ENCODE data around the gene CLASP2.
A peak's percentile ranks its signal among the peaks of the same experiment; 100 is the strongest.
"Not testable (repeated sequence)": the region's sequence is repeated elsewhere in the genome, so short reads cannot be mapped to it uniquely, and the experiment has no call there.

CLASP2 gene

DNA sequence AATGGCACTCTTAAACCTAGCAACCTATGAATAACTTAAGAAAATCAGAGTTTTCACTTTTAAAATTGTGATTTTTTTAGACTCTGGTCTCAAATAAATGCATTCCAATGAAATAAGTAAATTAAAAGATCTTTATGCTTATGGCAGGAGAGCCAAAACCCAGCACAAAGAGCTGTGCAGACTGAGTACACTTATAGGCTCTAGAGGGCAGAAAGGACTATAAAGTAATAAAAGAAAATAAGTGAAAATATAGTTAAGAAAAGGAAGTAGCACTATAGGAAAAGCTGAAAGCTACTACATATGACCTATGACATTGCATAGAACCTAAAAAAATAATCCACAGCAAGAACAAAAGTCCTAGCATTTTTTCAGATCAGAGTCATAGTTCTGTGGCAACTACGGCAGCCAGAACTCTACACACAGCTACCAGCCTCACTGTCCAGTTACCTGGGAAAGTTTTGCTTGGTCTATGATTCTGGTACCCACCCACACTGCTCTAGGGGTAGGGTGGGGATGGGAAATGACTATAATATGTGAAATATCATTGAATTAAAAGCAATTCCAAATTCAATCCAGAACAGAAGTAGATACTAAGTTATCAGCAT is 30.5 kb downstream of the CLASP2 start:
- DNase-seq (ENCODE audit: low spot score), result no peak

DNA sequence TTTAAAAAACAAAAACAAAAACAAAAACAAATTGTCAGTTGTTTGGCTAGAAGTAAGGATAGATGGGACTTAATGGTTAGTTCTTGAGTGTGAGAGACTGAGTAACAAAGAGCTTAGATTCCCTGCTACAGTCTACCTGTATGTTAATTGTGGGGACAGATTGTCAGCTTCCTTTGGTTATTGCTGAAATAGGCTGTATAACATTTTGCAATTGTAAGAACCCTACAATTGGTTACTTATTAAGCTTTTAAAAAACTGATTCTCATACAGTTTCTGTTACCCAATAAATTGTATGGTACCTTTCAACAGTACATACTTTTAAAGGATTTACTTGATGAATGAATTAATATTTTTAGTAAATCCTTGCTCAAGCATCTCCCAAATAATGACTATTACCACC is 35.3 kb downstream of the CLASP2 start:
- no peak for DNase-seq (ENCODE audit: low spot score)

DNA sequence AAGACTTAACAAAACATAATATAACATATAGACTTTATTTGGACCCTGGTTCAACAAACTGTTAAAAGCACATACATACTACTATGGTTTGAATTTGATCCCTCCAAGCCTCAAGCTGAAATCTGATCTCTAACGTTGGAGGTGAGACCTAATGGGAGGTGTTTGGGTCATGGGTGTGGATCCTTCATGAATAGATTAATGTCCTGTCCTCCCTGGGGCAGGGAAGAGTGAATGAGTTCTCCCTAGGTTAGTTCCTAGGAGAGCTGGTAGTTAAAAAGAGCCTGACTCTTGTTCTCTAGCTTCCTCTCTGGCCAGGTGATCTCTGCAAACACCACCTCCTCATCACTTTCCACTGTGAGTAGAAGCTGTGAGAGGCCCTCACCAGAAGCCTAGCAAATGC is 36.4 kb downstream of the CLASP2 start:
- no peak for DNase-seq (ENCODE audit: low spot score)

DNA sequence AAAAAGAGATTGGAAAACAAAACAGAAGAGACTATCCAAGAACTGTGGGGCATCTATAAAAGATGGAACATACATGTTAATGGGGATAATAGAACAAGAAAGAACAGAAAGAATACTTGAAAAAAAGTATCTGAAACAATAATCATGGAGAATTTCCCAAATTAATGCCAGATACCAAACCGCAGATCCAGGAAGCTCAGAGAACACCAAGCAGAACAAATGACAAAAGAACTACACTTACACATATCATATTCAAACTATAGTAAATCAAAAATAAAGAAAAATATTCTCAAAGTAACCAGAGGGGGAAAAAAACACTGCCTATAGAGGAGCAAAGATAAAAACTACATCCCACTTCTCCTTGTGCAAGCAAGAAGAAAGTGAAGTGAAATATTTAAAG is 40.0 kb downstream of the CLASP2 start:
- DNase-seq (ENCODE audit: low spot score), result no peak

DNA sequence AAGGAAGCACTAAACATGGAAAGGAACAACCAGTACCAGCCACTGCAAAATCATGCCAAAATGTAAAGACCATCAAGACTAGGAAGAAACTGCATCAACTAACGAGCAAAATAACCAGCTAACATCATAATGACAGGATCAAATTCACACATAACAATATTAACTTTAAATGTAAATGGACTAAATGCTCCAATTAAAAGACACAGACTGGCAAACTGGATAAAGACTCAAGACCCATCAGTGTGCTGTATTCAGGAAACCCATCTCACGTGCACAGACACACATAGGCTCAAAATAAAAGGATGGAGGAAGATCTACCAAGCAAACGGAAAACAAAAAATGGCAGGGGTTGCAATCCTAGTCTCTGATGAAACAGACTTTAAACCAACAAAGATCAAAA is 44.6 kb downstream of the CLASP2 start:
- DNase-seq (ENCODE audit: low spot score), result not testable (repeated sequence)

DNA sequence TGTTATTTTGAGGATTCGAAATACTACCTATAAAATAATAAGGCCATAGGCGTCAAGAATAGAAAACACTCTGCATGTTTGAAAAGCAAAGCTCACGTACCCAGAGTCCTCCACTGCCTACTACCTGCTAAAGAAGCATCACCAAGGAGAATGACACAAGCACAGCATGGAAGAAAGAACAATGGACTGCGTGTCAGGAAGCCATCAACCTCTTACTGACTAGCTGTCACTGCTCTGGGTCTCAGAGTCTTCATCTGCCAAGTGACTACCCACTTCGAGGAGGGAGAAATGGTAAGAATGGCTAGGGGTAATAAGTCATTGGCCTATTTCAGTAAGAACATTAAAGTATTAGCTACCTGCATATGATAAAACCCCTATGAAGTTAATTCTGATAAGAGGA is 49.4 kb downstream of the CLASP2 start:
- no peak for DNase-seq (ENCODE audit: low spot score)

DNA sequence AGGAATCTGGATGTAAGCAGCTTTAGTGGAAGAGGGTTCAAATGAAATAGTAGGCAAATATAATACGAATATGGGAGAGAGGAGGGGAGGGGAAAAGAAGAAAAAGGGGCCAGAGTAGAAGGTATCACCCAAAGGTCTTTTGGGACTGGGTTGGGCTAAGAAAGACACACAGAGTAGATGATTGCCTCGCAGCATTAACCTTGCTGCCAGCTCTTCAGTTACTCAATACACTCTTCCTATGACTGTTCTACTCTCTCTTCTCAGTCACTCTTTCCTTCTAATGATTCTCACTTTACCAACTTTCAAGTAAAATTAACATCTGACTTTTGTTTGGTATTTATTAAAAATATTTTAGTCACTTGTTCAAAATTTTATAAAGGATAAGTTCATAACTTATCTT is 52.8 kb downstream of the CLASP2 start:
- no peak for DNase-seq (ENCODE audit: low spot score)

DNA sequence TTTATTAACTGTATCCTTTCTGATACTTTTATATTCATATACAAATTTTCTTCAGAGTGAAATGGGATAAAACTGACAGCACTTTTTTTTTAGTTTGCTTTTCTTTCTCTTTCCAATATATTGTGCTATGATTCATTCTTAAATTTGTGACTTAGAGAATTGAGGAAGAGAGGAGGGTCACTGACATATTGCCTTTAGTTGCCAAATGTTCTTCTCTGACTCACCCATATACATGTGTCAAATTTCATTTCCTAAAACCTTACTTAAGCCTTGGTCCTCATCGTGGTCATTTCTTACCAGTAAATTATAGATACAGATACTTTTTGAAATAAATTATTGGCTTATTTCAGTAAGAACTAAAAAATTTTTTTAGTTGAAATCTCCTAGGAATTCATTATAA is 53.9 kb downstream of the CLASP2 start:
- no peak for DNase-seq (ENCODE audit: low spot score)

DNA sequence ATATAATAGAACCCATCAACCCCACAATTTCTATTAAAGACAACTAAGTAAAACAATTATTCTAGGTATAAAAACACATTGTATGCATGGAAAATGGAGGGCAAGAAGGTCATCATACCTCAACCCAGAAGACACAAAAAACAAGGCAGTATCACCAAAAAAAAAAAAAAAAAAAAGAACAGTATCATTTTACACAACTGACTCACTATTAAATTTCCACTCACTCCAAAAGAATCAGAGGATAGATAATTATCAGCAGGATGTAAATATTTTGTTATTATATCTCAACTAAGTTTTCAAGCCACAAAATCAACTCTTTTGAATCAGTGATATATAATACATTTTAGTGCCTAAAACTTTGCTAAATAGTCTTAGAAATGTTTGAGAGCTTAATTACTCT is 55.0 kb downstream of the CLASP2 start:
- DNase-seq (ENCODE audit: low spot score), result no peak

DNA sequence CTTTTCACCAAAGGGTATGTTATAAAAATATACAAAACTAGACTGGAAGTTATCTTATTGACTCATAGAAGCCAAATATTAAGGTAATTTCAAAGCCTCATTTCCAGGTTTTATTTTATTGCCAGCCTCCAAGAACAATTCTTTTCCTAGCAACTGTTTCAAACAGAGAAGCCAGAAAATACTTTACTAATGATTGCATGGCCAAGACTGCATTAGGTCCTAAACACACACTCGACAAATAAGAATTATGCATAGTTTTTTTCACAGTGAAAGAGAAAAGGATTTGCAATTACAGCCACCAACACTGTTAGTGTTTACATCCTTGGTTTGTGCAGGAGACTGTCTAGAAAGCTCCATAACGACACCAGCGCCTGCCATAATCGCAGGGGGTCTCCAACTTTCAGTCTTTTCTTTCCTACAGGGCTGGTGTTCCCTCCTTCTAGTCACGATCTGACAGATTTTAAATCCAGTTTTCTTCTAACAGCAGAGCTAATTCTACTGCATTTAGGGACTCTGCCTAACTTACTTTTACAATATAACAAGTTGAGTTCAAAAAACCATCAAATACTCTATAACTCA is 58.1 kb downstream of the CLASP2 start:
- DNase-seq (ENCODE audit: low spot score), result no peak

DNA sequence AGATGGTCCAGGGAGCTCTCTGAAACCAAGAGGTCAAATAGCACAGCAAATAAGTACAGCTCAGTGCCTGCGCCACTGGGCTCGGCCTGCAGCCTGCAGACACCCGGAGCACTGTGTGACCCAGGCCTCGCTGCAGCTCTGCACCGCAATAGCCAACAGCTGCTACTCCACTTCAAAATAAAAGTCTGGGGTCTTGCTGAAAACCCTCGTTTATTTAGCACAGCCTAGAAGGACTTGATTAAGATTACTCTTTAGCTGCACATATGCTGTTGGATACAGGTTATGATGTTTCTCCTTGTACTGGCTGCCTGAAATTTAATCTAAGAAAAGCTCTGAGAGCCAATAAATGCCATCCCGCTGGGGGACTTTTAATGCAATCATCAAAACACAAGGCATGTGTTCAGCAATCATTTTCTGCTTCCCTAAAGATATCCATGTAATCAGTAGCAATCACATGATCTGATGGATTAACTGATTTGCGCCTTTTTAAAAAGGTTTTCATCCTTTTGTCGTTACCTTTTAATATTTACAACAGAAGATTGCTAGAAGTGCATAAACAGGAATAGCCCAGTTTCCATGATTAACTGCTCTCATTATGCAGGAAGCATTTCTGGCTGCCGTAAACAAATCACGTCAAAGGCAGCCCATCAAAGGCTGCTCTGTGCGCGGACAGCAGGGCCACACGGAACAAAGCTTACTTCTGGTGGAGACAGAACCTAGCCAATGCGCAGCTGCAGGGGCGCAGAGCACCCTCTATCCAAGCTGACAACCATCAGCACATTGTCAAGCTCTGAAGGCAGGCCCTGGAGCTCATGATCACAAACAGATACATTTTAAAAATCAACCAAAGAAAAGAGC is 58.8 kb downstream of the CLASP2 start:
- no peak for DNase-seq (ENCODE audit: low spot score)

DNA sequence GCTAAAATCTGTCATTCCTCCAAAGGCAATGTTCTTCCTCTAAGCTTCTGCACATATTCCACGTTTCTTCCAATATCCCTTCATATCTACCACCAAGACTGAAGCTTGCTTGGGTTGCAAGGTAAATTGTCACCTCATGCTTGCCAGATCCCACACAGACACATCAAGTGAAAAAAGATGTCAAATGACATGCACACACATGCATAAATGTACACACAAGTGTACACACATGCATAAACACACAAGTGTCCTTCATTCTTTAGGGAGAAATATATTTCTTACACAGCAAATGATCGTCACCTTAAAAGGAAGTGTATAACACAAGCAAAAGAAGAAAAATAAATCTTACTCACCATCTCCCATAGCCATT is 59.4 kb downstream of the CLASP2 start:
- DNase-seq (ENCODE audit: low spot score), result no peak

DNA sequence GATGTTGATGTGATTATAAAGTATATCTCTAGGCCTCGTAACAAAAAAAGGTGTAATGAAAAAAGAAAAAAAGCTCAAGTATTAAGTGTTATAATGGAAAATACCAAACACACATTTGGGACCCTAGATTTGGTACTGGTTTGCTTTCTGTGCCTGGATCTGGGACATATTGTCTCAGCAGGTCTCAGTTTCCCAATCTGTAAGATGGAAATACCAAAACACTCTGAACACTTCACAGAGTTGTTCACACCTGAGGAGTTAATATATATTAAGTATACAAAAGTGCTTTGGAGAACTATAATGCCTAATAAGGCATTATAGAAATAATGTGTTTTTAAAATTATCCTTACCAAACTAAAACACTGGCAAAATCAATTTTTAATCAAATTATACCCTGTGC is 60.0 kb downstream of the CLASP2 start:
- DNase-seq (ENCODE audit: low spot score), result no peak

DNA sequence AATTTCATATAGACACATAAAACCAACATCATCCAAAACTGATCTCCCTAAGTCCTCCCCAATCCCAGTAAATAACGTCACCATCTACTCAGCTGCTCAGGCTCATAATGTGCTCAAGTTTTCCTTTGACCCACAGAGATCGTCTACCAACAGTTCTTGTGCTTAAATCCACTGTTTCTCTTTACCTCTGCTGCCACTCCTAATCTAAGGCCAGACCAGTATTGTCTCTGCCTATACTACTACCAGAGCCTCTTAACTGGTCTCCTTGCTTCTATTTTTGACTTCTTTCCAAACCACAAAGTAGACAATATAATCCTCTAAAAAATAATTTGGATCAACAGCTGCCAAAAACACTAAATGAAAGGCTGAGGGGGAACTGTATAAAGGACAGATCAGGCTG is 65.3 kb downstream of the CLASP2 start:
- DNase-seq (ENCODE audit: low spot score), result no peak

DNA sequence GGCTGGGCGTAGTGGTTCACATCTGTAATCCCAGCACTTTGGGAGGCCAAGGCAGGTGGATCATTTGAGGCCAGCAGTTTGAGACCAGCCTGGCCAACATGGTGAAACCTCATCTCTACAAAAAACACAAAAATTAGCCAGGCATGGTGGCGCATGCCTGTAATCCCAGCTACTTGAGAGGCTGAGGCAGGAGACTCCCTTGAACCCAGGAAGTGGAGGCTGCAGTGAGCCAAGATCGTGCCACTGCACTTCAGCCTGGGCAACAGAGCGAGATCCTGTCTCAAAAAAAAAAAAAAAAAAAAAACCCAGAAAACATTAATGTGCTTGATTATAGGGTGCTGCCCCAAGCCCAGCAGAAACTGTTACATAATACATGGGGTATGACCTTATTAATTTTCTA is 67.0 kb downstream of the CLASP2 start:
- DNase-seq (ENCODE audit: low spot score), result not testable (repeated sequence)

DNA sequence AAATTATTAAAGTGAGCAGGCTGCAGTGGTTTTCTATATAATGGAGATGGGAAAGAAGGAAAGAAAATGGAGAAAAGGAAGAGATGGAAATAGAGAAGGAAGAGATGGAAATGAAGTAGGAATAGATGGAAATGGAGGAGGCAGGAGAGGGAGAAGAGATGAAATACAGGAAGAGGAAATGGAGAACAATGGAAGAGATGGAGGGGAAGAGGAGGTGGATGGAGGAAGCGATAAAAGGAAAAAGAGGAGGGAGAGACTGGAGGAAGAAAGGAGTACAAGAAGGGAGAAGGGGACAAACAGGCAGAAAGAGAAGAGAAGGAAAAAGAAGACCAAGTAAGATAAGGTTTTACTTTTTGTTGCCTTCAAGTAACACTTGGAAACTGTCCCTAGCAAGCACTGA is 67.6 kb downstream of the CLASP2 start:
- no peak for DNase-seq (ENCODE audit: low spot score)

DNA sequence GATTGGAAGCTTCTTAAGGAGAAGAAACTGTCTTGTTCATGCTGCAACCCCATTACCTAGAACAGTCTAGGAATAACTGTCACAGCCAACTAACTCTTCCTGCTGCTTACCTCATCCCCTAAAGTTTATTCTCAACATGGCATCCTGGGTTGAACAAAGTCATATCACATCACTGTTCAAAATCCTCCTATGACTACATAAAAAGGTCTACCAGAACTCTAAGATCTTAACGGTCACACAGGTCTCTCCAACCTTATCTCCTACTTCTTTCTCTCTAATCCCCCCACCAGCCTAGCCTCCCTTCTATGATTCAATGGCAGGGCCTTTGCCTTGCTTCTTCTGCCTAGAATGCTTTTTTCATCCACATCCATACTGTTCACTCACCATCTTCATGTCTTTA is 69.3 kb downstream of the CLASP2 start:
- DNase-seq (ENCODE audit: low spot score), result no peak

DNA sequence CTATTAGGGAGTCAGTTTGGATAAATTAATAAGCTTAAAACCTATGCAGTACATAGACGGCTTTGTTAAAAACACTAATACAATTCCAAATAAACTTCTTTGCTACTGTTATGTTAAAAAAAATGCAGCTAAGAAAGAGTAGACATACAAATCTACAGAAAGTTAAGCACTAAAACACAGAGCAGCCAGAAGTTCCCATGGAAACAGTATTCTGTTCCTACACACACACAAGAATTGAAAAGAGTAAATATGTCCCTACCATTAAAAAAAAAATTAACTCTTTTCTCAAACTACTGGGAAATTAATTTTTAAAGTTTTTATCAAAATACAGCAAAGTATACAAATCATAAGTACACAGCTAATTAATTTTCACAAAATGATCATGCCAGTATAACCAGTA is 71.6 kb downstream of the CLASP2 start:
- DNase-seq (ENCODE audit: low spot score), result no peak

DNA sequence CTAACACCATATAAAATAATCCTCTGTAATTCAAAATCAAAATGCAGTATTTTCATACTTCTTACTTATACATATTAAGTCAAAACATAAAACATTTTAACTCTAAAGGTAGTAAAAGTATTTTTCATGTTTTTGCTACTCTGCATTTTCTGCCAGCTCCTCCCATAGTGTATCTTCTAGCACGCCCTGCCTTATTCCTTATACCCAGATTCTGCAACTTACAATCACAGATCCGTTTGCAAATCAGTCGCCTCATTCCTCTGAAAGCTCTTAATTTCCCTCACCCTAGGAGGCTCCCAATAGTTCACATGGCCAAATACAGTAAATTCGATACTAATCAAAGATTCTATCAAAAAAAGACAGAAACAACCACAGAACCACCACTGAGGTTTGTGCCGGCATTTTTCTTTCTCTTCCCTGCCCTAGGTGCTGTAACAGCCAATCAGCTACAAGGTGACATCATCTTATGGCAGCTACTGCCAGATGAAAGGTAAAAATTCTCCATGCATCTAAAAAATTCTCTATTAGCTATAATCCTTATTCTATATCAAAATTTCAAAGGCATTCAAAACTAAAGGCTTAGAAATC is 72.9 kb downstream of the CLASP2 start:
- peak; percentile 42 for DNase-seq (ENCODE audit: low spot score)

DNA sequence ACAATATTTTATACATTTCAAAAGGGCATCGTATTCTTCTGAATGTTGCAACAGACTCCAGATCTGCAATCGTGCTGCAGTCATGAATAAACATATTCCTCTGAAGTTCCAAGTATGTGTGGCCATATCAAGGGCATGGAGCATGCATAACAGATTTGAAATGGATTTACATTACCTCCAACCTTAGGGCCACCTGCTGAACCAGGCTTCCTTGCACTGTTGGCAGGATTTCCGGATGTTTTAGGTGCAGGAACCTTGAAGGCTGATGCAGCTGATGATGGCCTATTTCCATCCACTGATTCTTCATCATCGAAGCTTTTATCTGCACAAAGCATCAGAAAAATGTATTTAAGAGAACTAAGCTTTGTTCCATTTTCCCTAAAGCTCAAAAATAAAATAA is 73.5 kb downstream of the CLASP2 start:
- no peak for DNase-seq (ENCODE audit: low spot score)

DNA sequence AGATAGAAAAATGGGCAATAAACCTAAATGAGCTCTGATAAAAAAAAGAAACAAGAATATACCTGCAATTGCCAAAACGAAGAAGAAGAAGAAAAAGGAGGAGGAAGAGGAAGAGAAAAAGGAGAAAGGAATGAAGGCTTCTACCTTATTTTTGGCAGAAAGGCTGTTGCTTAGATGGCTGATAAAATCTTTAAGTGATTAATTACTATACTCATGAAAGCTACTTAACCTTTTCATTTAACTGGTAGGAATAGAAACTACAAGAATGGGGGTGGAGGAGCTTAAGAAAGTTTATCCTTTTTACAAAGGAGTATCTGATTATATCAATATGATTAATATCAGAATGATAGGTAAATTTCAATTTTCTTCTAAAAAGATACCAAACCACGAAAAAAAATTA is 75.2 kb downstream of the CLASP2 start:
- DNase-seq (ENCODE audit: low spot score), result no peak

DNA sequence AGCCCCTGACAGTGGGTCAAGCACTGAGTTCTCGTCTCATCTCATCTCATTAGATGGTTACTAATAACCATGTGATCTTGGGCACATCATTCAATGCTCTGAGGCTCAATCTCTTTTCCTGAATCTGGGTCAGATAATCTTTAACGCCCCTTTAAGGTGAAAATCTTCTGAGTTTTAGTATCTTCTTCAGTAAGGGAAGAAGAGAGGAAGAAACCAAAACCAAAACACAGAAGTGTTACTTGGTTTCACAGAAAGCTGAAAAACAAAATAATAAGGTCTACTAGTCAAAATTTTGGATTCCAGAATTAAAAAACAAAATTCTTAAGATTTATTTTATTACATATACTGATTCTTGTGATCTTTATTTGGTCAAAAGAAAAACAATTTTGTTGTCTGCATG is 78.2 kb downstream of the CLASP2 start:
- no peak for DNase-seq (ENCODE audit: low spot score)

DNA sequence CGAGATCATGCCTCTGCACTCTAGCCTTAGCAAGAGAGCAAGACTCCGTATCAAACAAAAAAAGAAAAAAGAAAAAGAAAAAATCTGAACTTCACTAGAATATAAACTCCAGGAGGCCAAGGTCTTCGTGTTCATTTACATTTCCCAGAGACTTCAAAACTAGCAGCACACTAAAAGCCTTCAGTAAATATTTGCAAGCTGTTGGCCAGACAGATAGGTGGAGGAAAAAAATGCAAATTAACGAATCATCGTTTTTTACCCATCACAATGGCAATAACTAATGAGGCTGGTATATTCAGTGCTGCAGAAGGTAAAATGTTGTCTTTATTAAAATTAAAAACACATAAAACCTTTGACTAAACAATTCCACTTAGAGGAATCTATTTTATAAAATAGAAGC is 80.6 kb downstream of the CLASP2 start:
- DNase-seq (ENCODE audit: low spot score), result no peak

All from CD4-positive, alpha-beta T cell treated with Interleukin-2 at 100 ng/mL for 4 hours (primary cell).